K562 (cell line): Measurements from ENCODE around the gene LMTK2. TPM values are rescaled to one million over a fixed set of nuclear protein-coding genes. Genes with fewer than 3 reads are reported as not detected.

ENCODE experiments used
- AFF1 ChIP-seq, 2 experiments: fragments of 450-650 bp; IDR thresholded peaks; 2 replicates each; pipeline ENCODE4 v1.6.1; 2018; ENCODE audit warnings: mild to moderate bottlenecking in 2 of 2, low read depth in 1 of 2; ENCODE audit not compliant: partially characterized antibody in 2 of 2
- EGR1 ChIP-seq: fragments of 450-650 bp; conservative IDR thresholded peaks from 2 replicates; pipeline ENCODE4 v1.6.1; 2017; ENCODE audit warnings: mild to moderate bottlenecking
- ELF4 ChIP-seq: fragments of 450-650 bp; formaldehyde crosslinking; IDR thresholded peaks from 2 replicates; pipeline ENCODE4 v1.4.0; 2022; ENCODE audit warnings: missing genetic modification characterization
- ETV1 ChIP-seq: fragments of 450-650 bp; conservative IDR thresholded peaks from 2 replicates; pipeline ENCODE4 v1.6.1; 2016; ENCODE audit warnings: missing genetic modification characterization, control low read depth, low read depth, missing compliant biosample characterization
- FOXO4 ChIP-seq: fragments of 450-650 bp; formaldehyde crosslinking; IDR thresholded peaks from 2 replicates; pipeline ENCODE4 v1.4.0; 2020; ENCODE audit warnings: mild to moderate bottlenecking, moderate library complexity
- KAT2B ChIP-seq: IDR thresholded peaks from one replicate; pipeline ENCODE4 v1.6.1; 2012; ENCODE audit warnings: low read depth, mild to moderate bottlenecking, control low read depth, inconsistent platforms, low read length, moderate library complexity
- NFXL1 ChIP-seq: fragments of 450-650 bp; formaldehyde crosslinking; IDR thresholded peaks from 2 replicates; pipeline ENCODE4 v1.4.0; 2021; ENCODE audit warnings: mild to moderate bottlenecking
- NKRF ChIP-seq: fragments of 450-650 bp; IDR thresholded peaks from 2 replicates; pipeline ENCODE4 v1.6.1; 2016; ENCODE audit warnings: borderline replicate concordance
- NR2C1 ChIP-seq, 2 experiments: fragments of 450-650 bp; IDR thresholded peaks; 2 replicates each; pipeline ENCODE4 v1.6.1; 2017; ENCODE audit warnings: mild to moderate bottlenecking in 2 of 2, antibody characterized with exemption in 1 of 2, inconsistent platforms in 1 of 2, missing compliant biosample characterization in 1 of 2, missing genetic modification characterization in 1 of 2
- NUFIP1 ChIP-seq: fragments of 450-650 bp; IDR thresholded peaks from 2 replicates; pipeline ENCODE4 v1.6.1; 2018; ENCODE audit not compliant: partially characterized antibody
- SAFB2 ChIP-seq: fragments of 200-400 bp; formaldehyde crosslinking; IDR thresholded peaks from 2 replicates; pipeline ENCODE4 v1.6.1; 2018; ENCODE audit warnings: borderline replicate concordance, low read length, low read depth, moderate library complexity; ENCODE audit not compliant: severe bottlenecking
- ZNF140 ChIP-seq: fragments of 250-450 bp; sonication (Bioruptor Pico); IDR thresholded peaks from 2 replicates; pipeline ENCODE4 v1.8.0; 2021; ENCODE audit warnings: moderate library complexity, mild to moderate bottlenecking, inconsistent platforms
- ZNF444 ChIP-seq: fragments of 250-450 bp; sonication (Bioruptor Pico); IDR thresholded peaks from 2 replicates; pipeline ENCODE4 v1.4.0; 2020; ENCODE audit warnings: mild to moderate bottlenecking, moderate library complexity
- ZNF609 ChIP-seq: sonication (generic); formaldehyde crosslinking; IDR thresholded peaks from 2 replicates; pipeline ENCODE4 v1.8.1; 2023; ENCODE audit warnings: missing genetic modification reagents, mild to moderate bottlenecking, borderline replicate concordance
- ZNF699 ChIP-seq: fragments of 250-450 bp; sonication (Bioruptor Pico); IDR thresholded peaks from 2 replicates; pipeline ENCODE4 v1.8.0; 2021; ENCODE audit warnings: mild to moderate bottlenecking, moderate library complexity; ENCODE audit not compliant: insufficient replicate concordance
- polyA plus RNA-seq, 8 experiments: library from polyadenylated mRNA; depleted of rRNA in 4 of 8; stranded (reverse) in 5 of 8; unstranded in 3 of 8; fragments of >200 nt; fragmentation: Nextera tagmentation in 2 of 8; fragmentation: Illumina TruSeq in 1 of 8; extraction: Ambion mirVana in 2 of 8; extraction: Trizol in 1 of 8; gene quantifications; 2 replicates each; pipeline versions ENCODE4 v1.2.1 to v1.2.3, GENCODE V29; 2011 to 2014; ENCODE audit warnings: inconsistent platforms in 1 of 8, missing spikeins in 1 of 8
- total RNA-seq, 7 experiments: library from RNA; depleted of rRNA in 6 of 7; stranded (reverse); fragments of >200 nt in 6 of 7; fragmentation: Illumina TruSeq in 2 of 7; extraction: Trizol in 2 of 7; gene quantifications; 2 replicates each; pipeline versions ENCODE4 v1.2.1 to v1.2.3, GENCODE V29; 2011 to 2021; ENCODE audit warnings: low replicate concordance in 1 of 7

Gene LMTK2
- total and polyA plus RNA-seq, 9 of the 15 experiments (the other 6 are each of a cell fraction or from before 2014, with no cell fraction given), result 0.78 to 16.4 (median 6.3) TPM

- TF ChIP-seq EGR1, result peak; percentile 97
- no peak for TF ChIP-seq ZNF444 (CRISPR knock-in tag)
- TF ChIP-seq SAFB2, result no peak
- TF ChIP-seq NR2C1 (IDR thresholded peaks at IDR 0.05), result no peak
- TF ChIP-seq NR2C1 (tag; IDR thresholded peaks at IDR 0.05), result no peak
- no peak for TF ChIP-seq FOXO4
- TF ChIP-seq NFXL1 (CRISPR knock-in tag), result no peak
- no peak for TF ChIP-seq ZNF609 (CRISPR knock-in tag)
- TF ChIP-seq ETV1 (tag), result no peak
- TF ChIP-seq NUFIP1, result no peak
- TF ChIP-seq KAT2B, result no peak
- TF ChIP-seq NKRF, result peak; percentile 95
- no peak for TF ChIP-seq ELF4 (CRISPR knock-in tag)
- no peak for TF ChIP-seq ZNF140
- TF ChIP-seq AFF1 (IDR thresholded peaks at IDR 0.05; ENCODE audit: low read depth in 1 of 2, partially characterized antibody in 2 of 2), result no peak
- TF ChIP-seq ZNF699 (CRISPR knock-in tag), result no peak
Observed at GRCh38 chr7:98106647-98107312, at the start of gene LMTK2 (continued).
